Activated CD8-positive, alpha-beta T cell treated with anti-CD3 and anti-CD28 coated beads, Interleukin-2, amount 10 ng/mL, durations not matched to agents 7 days and 5 days (primary cell): ENCODE results near the gene P2RX4. TPM values are rescaled to one million over a fixed set of nuclear protein-coding genes. Genes with fewer than 3 reads are reported as not detected.
"Not testable (repeated sequence)": the region's sequence is repeated elsewhere in the genome, so short reads cannot be mapped to it uniquely, and the experiment has no call there.

Source experiments
- ATAC-seq: fragments of 150-1000 bp; cut with Tn5 transposase; one replicate; pipeline ENCODE4 v1.10.0; 2021; ENCODE audit warnings: moderate library complexity
- CTCF ChIA-PET: fragments of 350-600 bp; sonication (Branson Sonifier 250); formaldehyde crosslinking; loops from one replicate; lab custom pipeline; 2021; ENCODE audit warnings: antibody characterized with exemption; lab: Charles Lee
- POLR2A ChIA-PET: fragments of 350-600 bp; sonication (Branson Sonifier 250); formaldehyde crosslinking; loops from one replicate; lab custom pipeline; 2021; ENCODE audit warnings: antibody characterized with exemption; lab: Charles Lee
- DNase-seq: peaks from one replicate; pipeline ENCODE4 v3.0.0-alpha.2; 2020
- H3K27ac Mint-ChIP-seq: one replicate; pipeline ENCODE4 v1.8.0; 2021; ENCODE audit warnings: mild to moderate bottlenecking, mixed read lengths
- H3K27me3 Mint-ChIP-seq: one replicate; pipeline ENCODE4 v1.8.0; 2021; ENCODE audit warnings: low read depth, mixed read lengths
- H3K36me3 Mint-ChIP-seq: one replicate; pipeline ENCODE4 v1.8.0; 2021; ENCODE audit warnings: low read depth, mixed read lengths
- H3K4me1 Mint-ChIP-seq: one replicate; pipeline ENCODE4 v1.8.0; 2021; ENCODE audit warnings: low read depth, mixed read lengths
- H3K4me3 Mint-ChIP-seq: one replicate; pipeline ENCODE4 v1.8.0; 2021; ENCODE audit warnings: mild to moderate bottlenecking, mixed read lengths
- H3K9me3 Mint-ChIP-seq: one replicate; pipeline ENCODE4 v1.8.0; 2022; ENCODE audit warnings: mixed read lengths; ENCODE audit not compliant: insufficient read depth
- total RNA-seq, 2 experiments: library from RNA; stranded (reverse); gene quantifications; one replicate each; pipeline ENCODE4 v1.2.3, GENCODE V29; 2021

P2RX4 gene, protein sequence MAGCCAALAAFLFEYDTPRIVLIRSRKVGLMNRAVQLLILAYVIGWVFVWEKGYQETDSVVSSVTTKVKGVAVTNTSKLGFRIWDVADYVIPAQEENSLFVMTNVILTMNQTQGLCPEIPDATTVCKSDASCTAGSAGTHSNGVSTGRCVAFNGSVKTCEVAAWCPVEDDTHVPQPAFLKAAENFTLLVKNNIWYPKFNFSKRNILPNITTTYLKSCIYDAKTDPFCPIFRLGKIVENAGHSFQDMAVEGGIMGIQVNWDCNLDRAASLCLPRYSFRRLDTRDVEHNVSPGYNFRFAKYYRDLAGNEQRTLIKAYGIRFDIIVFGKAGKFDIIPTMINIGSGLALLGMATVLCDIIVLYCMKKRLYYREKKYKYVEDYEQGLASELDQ
- total RNA-seq: 10 to 100 TPM; 38.7 to 41.0 TPM

DNA sequence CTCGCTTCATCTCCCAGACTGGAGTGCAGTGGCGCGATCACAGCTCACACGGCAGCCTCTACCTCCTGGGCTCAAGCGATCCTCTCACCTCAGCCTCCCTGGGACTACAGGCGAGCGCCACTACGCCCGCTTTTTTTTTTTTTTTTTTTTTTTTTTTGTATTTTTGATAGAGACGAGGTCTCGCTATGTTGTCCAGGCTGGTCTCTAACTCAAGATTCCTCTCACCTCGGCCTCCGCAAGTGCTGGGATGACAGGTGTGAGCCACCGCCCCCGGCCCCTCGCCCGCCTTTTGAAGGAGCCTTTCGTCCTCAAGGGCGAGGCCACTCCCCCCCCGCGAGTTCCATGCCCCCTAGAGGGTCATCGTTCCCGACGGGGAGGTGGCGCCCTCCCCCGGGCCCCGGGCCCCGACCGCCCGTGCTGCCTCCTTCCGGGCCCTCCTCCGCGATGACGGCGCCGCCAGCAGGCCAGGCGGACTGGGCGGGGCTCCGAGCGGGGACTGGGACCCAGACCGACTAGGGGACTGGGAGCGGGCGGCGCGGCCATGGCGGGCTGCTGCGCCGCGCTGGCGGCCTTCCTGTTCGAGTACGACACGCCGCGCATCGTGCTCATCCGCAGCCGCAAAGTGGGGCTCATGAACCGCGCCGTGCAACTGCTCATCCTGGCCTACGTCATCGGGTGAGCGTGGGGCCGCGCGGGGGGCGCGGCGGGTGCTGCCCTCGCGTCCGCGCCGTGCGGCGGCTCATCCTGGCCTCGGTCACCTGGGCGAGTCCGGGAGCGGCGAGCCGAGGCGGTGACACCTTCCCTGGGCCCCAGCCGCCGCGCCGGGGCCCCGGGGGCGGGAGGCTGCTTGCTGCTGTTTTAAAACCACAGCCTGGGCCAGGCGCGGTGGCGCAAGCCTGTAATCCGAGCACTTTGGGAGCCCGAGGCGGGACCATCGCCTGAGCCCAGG, at the start of gene P2RX4:
P2RX4 (plus strand) TSS at position 506 of the 949 bp plus-strand sequence; CDS start at position 542, 36 bp downstream.
- H3K27me3 Mint-ChIP-seq: peaks cover under 1% of the 10 kb centered on the region
- ATAC-seq: peak; percentile 89
- H3K9me3 Mint-ChIP-seq: no peaks in the 10 kb centered on the region
- H3K36me3 Mint-ChIP-seq: peaks cover 29% of the 10 kb centered on the region
- H3K4me1 Mint-ChIP-seq: peaks cover 41% of the 10 kb centered on the region
- peak within 1 kb of the TSS; percentile 89 for H3K27ac Mint-ChIP-seq
- CTCF ChIA-PET: interaction anchor here (0.7 to 1.0 kb wide), 5 partner anchors 14 to 150 kb away, joined by 3 to 6 read pairs (median 3); no protein-coding TSS in a partner anchor
- H3K4me3 Mint-ChIP-seq: peak within 1 kb of the TSS; percentile 82
- POLR2A ChIA-PET: interaction anchor here (0.7 to 1.2 kb wide), 3 partner anchors 14 to 81 kb away, joined by 3 to 5 read pairs (median 3); no protein-coding TSS in a partner anchor
- peak; percentile 90 for DNase-seq

DNA sequence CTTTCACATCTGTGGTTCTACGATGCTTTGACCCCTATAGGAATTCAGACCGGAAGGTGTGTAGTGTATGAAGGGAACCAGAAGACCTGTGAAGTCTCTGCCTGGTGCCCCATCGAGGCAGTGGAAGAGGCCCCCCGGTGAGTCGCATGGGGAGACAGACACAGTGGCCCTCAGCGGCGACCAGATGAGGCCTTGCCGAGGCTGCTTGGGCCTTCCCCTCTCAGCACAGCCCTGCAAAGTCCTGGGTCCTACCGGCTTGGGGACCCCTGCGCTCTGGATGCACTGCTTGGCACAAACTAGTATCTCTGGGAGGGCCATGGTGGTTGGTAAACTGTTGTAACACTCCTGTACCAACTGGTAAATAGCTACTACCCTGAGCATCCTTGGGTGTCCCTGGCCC, 47.5 kb upstream of the P2RX4 start:
- peaks cover 5% of the 10 kb centered on the region for H3K4me1 Mint-ChIP-seq
- H3K27me3 Mint-ChIP-seq: no peaks in the 10 kb centered on the region
- ATAC-seq: no peak
- H3K36me3 Mint-ChIP-seq: peaks cover 48% of the 10 kb centered on the region
- no peak for DNase-seq
- no peak overlapping the region for H3K27ac Mint-ChIP-seq
- H3K4me3 Mint-ChIP-seq: no peak overlapping the region
- peaks cover 11% of the 10 kb centered on the region for H3K9me3 Mint-ChIP-seq
- CTCF ChIA-PET: no interaction called here
- POLR2A ChIA-PET: no interaction called here

DNA sequence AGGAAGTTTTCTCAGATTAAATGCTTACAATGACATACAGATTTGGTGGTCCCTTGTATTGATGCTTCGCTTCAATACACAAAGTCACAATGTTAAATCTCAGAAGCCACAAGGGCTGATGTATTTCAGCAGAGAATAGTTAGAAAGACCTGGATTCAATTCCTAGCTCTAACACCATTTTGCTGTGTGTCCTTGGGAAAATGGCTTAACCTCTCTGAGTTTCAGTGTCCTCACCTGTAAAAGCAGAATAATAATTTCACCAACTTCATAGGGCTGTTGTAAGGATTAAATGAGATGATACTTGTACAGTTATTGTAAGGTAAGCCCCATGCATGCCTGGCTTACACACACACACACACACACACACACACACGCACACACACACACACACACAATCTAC, 46.9 kb upstream of the P2RX4 start:
- Mint-ChIP-seq H3K27me3 (no peaks in the 10 kb centered on the region), H3K36me3 (peaks cover 43% of the 10 kb centered on the region), H3K4me3 (no peak overlapping the region), H3K27ac (no peak overlapping the region), H3K9me3 (peaks cover 9% of the 10 kb centered on the region), H3K4me1 (peaks cover 5% of the 10 kb centered on the region)
- CTCF ChIA-PET: no interaction called here
- ATAC-seq (no peak), DNase-seq (no peak)
- POLR2A ChIA-PET: no interaction called here

DNA sequence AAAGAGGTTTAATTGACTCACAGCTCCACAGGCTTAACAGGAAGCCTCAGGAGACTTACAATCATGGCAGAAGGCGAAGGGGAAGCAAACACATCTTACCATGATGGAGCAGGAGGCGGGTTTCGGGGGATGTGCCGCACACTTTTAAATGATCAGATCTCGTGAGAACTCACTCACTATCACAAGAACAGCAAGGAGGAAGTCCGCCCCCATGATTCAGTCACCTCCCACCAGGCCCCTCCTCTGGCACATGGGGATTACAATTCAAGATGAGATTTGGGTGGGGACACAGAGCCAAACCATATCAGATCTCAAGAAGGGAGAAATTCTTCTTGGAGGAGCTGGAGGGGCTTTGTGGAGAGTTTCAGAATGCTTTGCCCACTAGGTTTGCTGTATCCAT, 45.1 kb upstream of the P2RX4 start:
- POLR2A ChIA-PET, ATAC-seq, DNase-seq, H3K4me3 Mint-ChIP-seq, H3K27me3 Mint-ChIP-seq, H3K4me1 Mint-ChIP-seq, H3K9me3 Mint-ChIP-seq, H3K27ac Mint-ChIP-seq: not testable (repeated sequence)
- CTCF ChIA-PET: interaction anchor here (0.9 kb wide), 1 partner anchor 9 kb away, joined by 3 read pairs; no protein-coding TSS in a partner anchor
- peaks cover 33% of the 10 kb centered on the region for H3K36me3 Mint-ChIP-seq

DNA sequence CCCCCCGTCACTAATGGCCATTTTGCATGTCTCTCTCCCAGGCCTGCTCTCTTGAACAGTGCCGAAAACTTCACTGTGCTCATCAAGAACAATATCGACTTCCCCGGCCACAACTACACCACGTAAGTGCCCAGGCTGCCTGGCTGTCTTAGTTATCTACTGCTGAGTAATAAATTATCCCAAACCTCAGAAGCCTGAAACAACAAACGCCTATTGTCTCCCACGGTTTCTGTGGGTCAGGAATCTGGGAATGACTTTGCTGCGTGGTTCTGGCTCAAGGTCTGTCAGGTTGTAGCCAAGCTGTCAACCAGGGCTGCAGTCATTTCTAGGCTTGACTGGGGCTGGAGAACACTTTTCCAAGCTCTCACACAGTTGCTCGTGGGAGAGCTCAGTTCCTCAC, 44.6 kb upstream of the P2RX4 start:
- Mint-ChIP-seq H3K4me3 (no peak overlapping the region), H3K27ac (no peak overlapping the region), H3K4me1 (no peaks in the 10 kb centered on the region), H3K27me3 (no peaks in the 10 kb centered on the region), H3K36me3 (peaks cover 32% of the 10 kb centered on the region), H3K9me3 (no peaks in the 10 kb centered on the region)
- ChIA-PET POLR2A (no interaction called here), CTCF (no interaction called here)
- ATAC-seq (no peak), DNase-seq (no peak)

DNA sequence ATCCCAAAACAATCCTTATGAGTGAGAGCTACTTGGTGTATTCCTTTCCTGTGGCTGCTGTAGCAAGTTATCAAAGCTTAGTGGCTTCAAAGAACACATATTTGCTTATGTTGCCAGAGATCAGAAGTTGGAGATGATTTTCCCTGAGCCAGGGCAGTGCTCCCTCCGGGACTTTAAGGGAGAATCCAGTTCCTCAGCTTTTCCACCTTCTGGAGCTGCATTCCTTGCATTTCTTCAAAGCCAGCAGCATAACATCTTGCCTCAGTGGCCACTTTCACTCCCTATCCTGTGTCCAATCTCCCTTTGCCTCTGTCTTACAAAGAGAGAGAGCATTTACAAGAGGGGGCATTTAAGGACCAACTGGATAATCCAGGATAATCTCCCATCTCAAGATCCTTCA, 43.6 kb upstream of the P2RX4 start:
- H3K4me1 Mint-ChIP-seq: peaks cover 5% of the 10 kb centered on the region
- ATAC-seq (no peak), DNase-seq (no peak)
- no peak overlapping the region for H3K4me3 Mint-ChIP-seq
- H3K9me3 Mint-ChIP-seq: no peaks in the 10 kb centered on the region
- ChIA-PET CTCF (no interaction called here), POLR2A (no interaction called here)
- no peak overlapping the region for H3K27ac Mint-ChIP-seq
- peaks cover 30% of the 10 kb centered on the region for H3K36me3 Mint-ChIP-seq
- H3K27me3 Mint-ChIP-seq: no peaks in the 10 kb centered on the region

DNA sequence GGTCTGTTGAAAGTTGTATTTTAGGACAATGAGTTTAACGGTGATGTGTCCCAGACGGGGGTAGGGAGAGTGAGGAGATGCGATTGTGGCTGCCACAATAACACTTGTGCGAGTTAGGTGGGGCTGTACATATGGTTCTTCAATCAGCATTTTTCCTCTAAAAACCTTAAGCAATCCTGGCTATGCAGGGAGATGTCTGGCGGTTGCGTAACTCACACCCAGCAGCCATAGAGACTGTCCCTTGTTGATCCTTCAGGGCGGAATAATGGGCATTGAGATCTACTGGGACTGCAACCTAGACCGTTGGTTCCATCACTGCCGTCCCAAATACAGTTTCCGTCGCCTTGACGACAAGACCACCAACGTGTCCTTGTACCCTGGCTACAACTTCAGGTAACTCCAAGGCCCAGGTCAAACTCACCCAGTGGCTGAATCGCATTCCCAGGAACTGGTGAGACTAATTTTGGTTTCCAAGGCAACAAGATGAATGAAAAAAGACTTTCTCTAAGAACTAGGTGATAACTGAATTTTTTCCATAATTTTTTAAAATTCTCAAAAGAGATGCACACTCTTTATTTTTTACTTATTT, 42.6 kb upstream of the P2RX4 start:
- Mint-ChIP-seq H3K36me3 (peaks cover 27% of the 10 kb centered on the region), H3K9me3 (no peaks in the 10 kb centered on the region), H3K27ac (no peak overlapping the region), H3K4me3 (no peak overlapping the region), H3K4me1 (peaks cover 5% of the 10 kb centered on the region), H3K27me3 (no peaks in the 10 kb centered on the region)
- CTCF ChIA-PET: no interaction called here
- ATAC-seq: no peak
- DNase-seq: no peak
- POLR2A ChIA-PET: no interaction called here

DNA sequence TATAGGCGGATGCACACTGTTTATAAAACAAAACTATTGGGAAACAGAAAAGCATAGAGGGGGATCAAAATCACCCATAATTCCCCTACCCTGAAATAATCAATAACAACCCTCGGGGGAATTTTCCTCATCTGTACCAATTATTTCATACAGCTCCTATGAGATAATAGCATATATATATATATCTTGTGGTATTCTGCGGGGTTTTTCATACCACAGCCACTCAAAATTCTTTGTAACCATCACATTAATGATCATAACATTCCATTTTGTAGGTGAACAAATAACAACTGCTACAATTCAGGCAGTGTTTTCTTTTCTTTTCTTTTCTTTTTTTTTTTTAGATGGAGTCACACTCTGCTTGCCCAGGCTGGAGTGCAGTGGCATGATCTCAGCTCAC, 42.0 kb upstream of the P2RX4 start:
- no peaks in the 10 kb centered on the region for H3K9me3 Mint-ChIP-seq
- H3K27me3 Mint-ChIP-seq: no peaks in the 10 kb centered on the region
- ATAC-seq (no peak), DNase-seq (no peak)
- ChIA-PET POLR2A (no interaction called here), CTCF (no interaction called here)
- H3K4me3 Mint-ChIP-seq: no peak overlapping the region
- H3K4me1 Mint-ChIP-seq: peaks cover 5% of the 10 kb centered on the region
- peaks cover 27% of the 10 kb centered on the region for H3K36me3 Mint-ChIP-seq
- no peak overlapping the region for H3K27ac Mint-ChIP-seq

DNA sequence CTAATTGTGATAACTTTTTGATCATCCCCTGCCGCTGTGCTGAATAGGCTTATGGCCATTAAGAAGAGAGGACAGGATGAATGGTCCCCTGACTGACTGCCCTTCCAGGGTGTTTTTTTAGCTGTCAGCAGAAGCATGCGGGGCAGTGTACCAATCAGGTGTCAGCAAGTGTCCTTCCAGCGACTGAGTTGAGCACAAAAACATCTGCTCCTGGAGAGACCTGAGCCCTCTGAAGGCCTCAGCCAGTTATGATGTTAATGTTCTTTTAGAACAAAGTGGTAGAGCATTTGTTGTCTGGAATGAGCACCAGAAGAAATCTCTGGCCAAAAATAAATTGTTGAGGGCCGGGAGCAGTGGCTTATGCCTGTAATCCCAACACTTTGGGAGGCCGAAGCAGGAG, 39.8 kb upstream of the P2RX4 start:
- Mint-ChIP-seq H3K27me3 (no peaks in the 10 kb centered on the region), H3K4me1 (peaks cover 5% of the 10 kb centered on the region), H3K4me3 (no peak overlapping the region), H3K27ac (no peak overlapping the region), H3K36me3 (peaks cover 22% of the 10 kb centered on the region), H3K9me3 (no peaks in the 10 kb centered on the region)
- CTCF ChIA-PET: no interaction called here
- DNase-seq (no peak), ATAC-seq (no peak)
- POLR2A ChIA-PET: no interaction called here

DNA sequence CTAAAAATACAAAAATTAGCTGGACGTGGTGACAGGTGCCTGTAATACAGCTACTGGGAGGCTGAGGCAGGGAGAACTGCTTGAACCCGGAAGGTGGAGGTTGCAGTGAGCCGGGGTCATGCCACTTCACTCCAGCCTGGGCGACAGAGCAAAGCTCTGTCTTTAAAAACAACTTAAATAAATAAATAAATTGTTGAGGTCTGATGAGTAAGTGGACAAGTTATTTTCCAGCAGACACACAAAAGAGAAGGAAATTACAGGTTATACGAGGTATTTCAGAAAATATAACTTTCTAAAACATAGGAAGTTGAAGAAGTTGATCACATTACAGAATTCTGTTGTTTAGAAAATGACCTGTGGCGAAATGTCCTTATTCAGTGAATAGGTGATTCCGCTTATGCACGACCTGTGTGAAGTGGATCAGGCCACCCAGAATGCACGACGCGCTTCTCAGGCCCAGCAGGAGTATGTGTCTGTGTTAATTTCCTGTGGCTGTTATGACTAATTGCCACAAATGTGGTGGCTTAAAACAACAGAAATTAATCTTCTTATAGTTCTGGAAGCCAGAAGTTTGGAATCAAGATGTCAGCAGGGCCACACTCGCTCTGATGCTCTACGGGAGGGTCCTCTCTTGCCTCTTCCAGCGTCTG, 39.2 kb upstream of the P2RX4 start:
- Mint-ChIP-seq H3K27me3 (no peaks in the 10 kb centered on the region), H3K27ac (no peak overlapping the region)

DNA sequence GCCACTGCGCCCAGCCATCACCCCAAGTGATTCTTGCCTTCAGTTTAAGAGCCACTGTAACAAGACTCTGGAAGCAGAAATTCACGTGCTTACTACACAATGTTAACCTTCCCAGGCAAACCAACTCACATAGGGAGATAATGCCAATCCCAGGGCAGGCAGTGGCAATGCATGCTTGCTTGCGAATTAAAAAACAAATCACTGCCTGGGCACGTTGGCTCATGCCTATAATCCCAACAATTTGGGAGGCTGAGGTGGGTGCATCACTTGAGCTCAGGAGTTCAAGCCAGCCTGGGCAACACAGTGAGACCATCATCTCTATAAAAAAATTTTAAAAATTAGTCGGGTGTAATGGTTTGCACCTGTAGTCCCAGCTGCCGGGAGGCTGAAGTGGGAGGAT, 37.8 kb upstream of the P2RX4 start:
- Mint-ChIP-seq H3K4me1 (peaks cover 5% of the 10 kb centered on the region), H3K27me3 (no peaks in the 10 kb centered on the region), H3K36me3 (peaks cover 18% of the 10 kb centered on the region), H3K9me3 (no peaks in the 10 kb centered on the region), H3K27ac (no peak overlapping the region), H3K4me3 (no peak overlapping the region)
- ChIA-PET POLR2A (no interaction called here), CTCF (no interaction called here)
- no peak for DNase-seq
- ATAC-seq: no peak

More for the DNA sequence above, 39.2 kb upstream of the P2RX4 start:
- DNase-seq (no peak), ATAC-seq (no peak)
- POLR2A ChIA-PET: no interaction called here
- H3K36me3 Mint-ChIP-seq: peaks cover 17% of the 10 kb centered on the region
- H3K9me3 Mint-ChIP-seq: no peaks in the 10 kb centered on the region
- H3K4me3 Mint-ChIP-seq: no peak overlapping the region
- CTCF ChIA-PET: no interaction called here
- peaks cover 5% of the 10 kb centered on the region for H3K4me1 Mint-ChIP-seq
